Measurements from ENCODE around the gene CIT. TPM values are rescaled to one million over a fixed set of nuclear protein-coding genes. Genes with fewer than 3 reads are reported as not detected.

The CIT gene
- total and polyA plus RNA-seq, 7 donors = 1.2 to 9.2 (median 5.4) TPM

GRCh38 chr12:119883237-119883636 lies 6.1 kb upstream of the CIT start:
- no peak for TF ChIP-seq EP300 (IDR thresholded peaks at IDR 0.05)
- TF ChIP-seq CTCF (IDR thresholded peaks at IDR 0.05) = no peak
- no peak for TF ChIP-seq POLR2A (IDR thresholded peaks at IDR 0.05)
- TF ChIP-seq POLR2AphosphoS5 (IDR thresholded peaks at IDR 0.05) = no peak
- no peaks in the 10 kb centered on the region for H3K4me1 ChIP-seq
- intact Hi-C loops (cut with DNase I) = no loop called here
- H3K27ac ChIP-seq = no peak overlapping the region
- DNase-seq = no peak
- 89 to 90% methylated on average over 4 of the region's 4 CpGs for WGBS, 2 donors
- no peak overlapping the region for H3K4me3 ChIP-seq
- no peaks in the 10 kb centered on the region for H3K36me3 ChIP-seq
- H3K9me3 ChIP-seq = no peaks in the 10 kb centered on the region
- no peaks in the 10 kb centered on the region for H3K27me3 ChIP-seq

- Histone ChIP-seq H3K27ac (no peak overlapping the region), H3K4me3 (peak overlapping the region in 3 of 4 donors; percentile 71 to 77 (median 74)), H3K36me3 (no peaks in the 10 kb centered on the region), H3K4me1 (peaks cover 0 to 12% (median 6%) of the 10 kb centered on the region in 4 donors), H3K9me3 (no peaks in the 10 kb centered on the region), H3K27me3 (no peaks in the 10 kb centered on the region)
- no peak for DNase-seq
- TF ChIP-seq POLR2A (IDR thresholded peaks at IDR 0.05) (no peak), CTCF (IDR thresholded peaks at IDR 0.05) (no peak), POLR2AphosphoS5 (IDR thresholded peaks at IDR 0.05) (no peak), EP300 (IDR thresholded peaks at IDR 0.05) (no peak)
- 32 to 35% methylated on average over 4 of the region's 4 CpGs for WGBS, 2 donors
- intact Hi-C loops (cut with DNase I) = no loop called here
These were observed 474 bp upstream of the CIT start for GRCh38 chr12:119877639-119877948.

DNA sequence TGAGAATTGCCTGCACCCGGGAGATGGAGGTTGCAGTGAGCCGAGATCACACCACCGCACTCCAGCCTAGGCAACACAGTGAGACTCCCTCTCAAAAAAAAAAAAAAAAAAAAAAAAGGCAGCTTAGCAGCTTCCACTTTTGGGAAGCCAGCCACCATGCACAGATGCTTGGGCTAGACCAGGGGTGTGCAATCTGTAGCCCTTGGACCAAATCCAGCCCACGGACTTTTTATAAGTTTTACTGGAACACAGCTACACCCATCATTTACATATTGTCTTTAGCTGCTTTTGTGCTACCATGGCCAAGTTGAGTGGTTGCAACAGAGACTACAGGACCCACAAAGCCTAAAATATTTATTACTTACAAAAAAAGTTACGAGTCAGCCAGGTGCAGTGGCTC lies 6.7 kb downstream of the CIT start:
- Histone ChIP-seq H3K4me1 (no peaks in the 10 kb centered on the region), H3K9me3 (no peaks in the 10 kb centered on the region), H3K36me3 (no peaks in the 10 kb centered on the region), H3K27me3 (peaks cover 0 to 3% (median 0%) of the 10 kb centered on the region in 3 donors), H3K27ac (no peak overlapping the region), H3K4me3 (no peak overlapping the region)
- 68 to 88% methylated on average over 5 of the region's 5 CpGs for WGBS, 2 donors
- TF ChIP-seq POLR2AphosphoS5 (IDR thresholded peaks at IDR 0.05) (no peak), EP300 (IDR thresholded peaks at IDR 0.05) (no peak), POLR2A (IDR thresholded peaks at IDR 0.05) (no peak), CTCF (IDR thresholded peaks at IDR 0.05) (no peak)
- DNase-seq = no peak
- intact Hi-C loops (cut with DNase I) = no loop called here

DNA sequence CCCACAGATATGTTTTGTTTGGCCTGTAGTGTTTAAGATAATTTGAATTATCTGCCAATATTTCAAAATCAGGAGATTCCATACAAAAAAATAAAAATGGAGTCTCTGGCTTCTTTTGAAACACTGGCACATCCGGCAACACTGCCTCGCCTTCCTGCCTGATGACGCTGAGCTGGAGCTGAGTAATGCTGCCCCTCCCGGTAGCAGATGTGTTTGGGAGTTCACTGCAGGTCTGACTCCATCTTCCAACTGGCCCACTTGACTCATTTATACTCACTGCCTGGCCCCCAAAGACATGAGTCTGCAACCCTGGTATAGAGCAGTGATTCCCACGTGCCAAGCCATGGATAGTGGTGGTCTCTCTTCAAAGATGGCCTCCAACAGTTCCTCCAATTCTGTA lies 7.4 kb downstream of the CIT start:
- peaks cover 0 to 3% (median 0%) of the 10 kb centered on the region in 3 donors for H3K27me3 ChIP-seq
- H3K9me3 ChIP-seq = no peaks in the 10 kb centered on the region
- no peaks in the 10 kb centered on the region for H3K4me1 ChIP-seq
- no peak for TF ChIP-seq POLR2AphosphoS5 (IDR thresholded peaks at IDR 0.05)
- H3K36me3 ChIP-seq = no peaks in the 10 kb centered on the region
- 74 to 86% methylated on average over 5 of the region's 5 CpGs for WGBS, 2 donors
- H3K4me3 ChIP-seq = no peak overlapping the region
- no peak for DNase-seq
- intact Hi-C loops (cut with DNase I) = no loop called here
- H3K27ac ChIP-seq = no peak overlapping the region

DNA sequence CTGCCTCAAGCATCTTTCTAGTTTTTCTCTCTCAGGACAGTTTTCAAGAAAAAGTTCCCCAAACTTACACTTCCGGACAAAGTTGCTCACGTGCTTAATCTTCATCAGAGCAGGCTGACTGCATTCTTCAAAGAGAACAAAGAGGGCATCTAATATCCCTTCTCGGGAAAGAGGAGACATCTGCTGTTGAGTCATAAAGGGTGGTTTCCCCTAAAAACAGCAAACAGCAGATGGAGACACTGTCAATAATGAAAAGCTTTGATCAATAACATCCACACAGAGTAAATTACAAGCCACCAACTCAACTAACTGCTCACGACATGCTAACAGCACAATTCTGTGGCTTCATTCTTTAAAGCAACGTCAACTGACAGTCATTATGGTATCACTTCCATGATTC lies 8.1 kb downstream of the CIT start:
- DNase-seq = no peak
- no peak overlapping the region for H3K27ac ChIP-seq
- H3K36me3 ChIP-seq = no peaks in the 10 kb centered on the region
- 79 to 88% methylated on average over 5 of the region's 5 CpGs for WGBS, 2 donors
- no peaks in the 10 kb centered on the region for H3K9me3 ChIP-seq
- TF ChIP-seq EP300 (IDR thresholded peaks at IDR 0.05) (no peak), POLR2AphosphoS5 (IDR thresholded peaks at IDR 0.05) (no peak), POLR2A (IDR thresholded peaks at IDR 0.05) (no peak), CTCF (IDR thresholded peaks at IDR 0.05) (no peak)
- H3K27me3 ChIP-seq = peaks cover 0 to 3% (median 0%) of the 10 kb centered on the region in 3 donors
- no peak overlapping the region for H3K4me3 ChIP-seq
- H3K4me1 ChIP-seq = no peaks in the 10 kb centered on the region
- intact Hi-C loops (cut with DNase I) = no loop called here

All from sigmoid colon (tissue), 7 donors.